AG09309 (cell line): ENCODE results near the gene IL34.

Source experiments
- DNase-seq: peaks from one replicate; pipeline ENCODE4 v3.0.0-alpha.2; 2010; ENCODE audit warnings: low read depth
- H3K4me3 ChIP-seq: 2 replicates; pipeline ENCODE4 v1.5.1; 2011; ENCODE audit warnings: mild to moderate bottlenecking, low read depth, low read length, moderate library complexity; ENCODE audit not compliant: control insufficient read depth
- CTCF ChIP-seq: IDR thresholded peaks from 2 replicates; pipeline ENCODE4 v1.5.1; 2011; ENCODE audit warnings: mild to moderate bottlenecking, low read depth, low read length, inconsistent platforms; ENCODE audit not compliant: insufficient read depth, control insufficient read depth; ENCODE audit errors: missing control alignments

IL34 gene

GRCh38 chr16:70646260-70647241 lies at the start of gene IL34:
Gene IL34 (plus strand): TSS chr16:70646559. CDS start chr16:70646948, 389 bp downstream.
- no peak within 1 kb of the TSS for H3K4me3 ChIP-seq
- TF ChIP-seq CTCF: no peak
- DNase-seq: no peak

GRCh38 chr16:70597135-70597835 lies 49.1 kb upstream of the IL34 start:
- no peak overlapping the region for H3K4me3 ChIP-seq
- DNase-seq: no peak
- no peak for TF ChIP-seq CTCF

GRCh38 chr16:70598937-70599503 lies 47.3 kb upstream of the IL34 start:
- H3K4me3 ChIP-seq: no peak overlapping the region
- no peak for DNase-seq
- TF ChIP-seq CTCF: no peak

GRCh38 chr16:70600730-70601129 lies 45.6 kb upstream of the IL34 start:
- DNase-seq: no peak
- no peak overlapping the region for H3K4me3 ChIP-seq
- no peak for TF ChIP-seq CTCF

- no peak overlapping the region for H3K4me3 ChIP-seq
- TF ChIP-seq CTCF: no peak
- no peak for DNase-seq
Measured at GRCh38 chr16:70601576-70602575, 44.5 kb upstream of the IL34 start.
